SK-N-SH treated with all-trans-retinoic acid at 6 μM for 48 hours (cell line): ENCODE measurements around the gene TXNDC11.

Source experiments
- CREB5 ChIP-seq: fragments of 250-450 bp; sonication (Bioruptor Pico); IDR thresholded peaks from 2 replicates; pipeline ENCODE4 v1.5.1; 2020; ENCODE audit warnings: low read depth, mild to moderate bottlenecking, moderate library complexity
- OSR1 ChIP-seq: fragments of 250-450 bp; sonication (Bioruptor Pico); IDR thresholded peaks from 2 replicates; pipeline ENCODE4 v1.8.0; 2022; ENCODE audit warnings: moderate library complexity, mild to moderate bottlenecking, inconsistent platforms
- PATZ1 ChIP-seq: fragments of 250-450 bp; sonication (Bioruptor Pico); IDR thresholded peaks from 2 replicates; pipeline ENCODE4 v1.8.0; 2020; ENCODE audit warnings: mild to moderate bottlenecking, moderate library complexity, borderline replicate concordance
- PPARA ChIP-seq: fragments of 250-450 bp; sonication (Bioruptor Pico); IDR thresholded peaks from 2 replicates; pipeline ENCODE4 v1.5.0; 2020; ENCODE audit warnings: mild to moderate bottlenecking, borderline replicate concordance

- TF ChIP-seq CREB5 (CRISPR knock-in tag) (no peak), PPARA (CRISPR knock-in tag) (no peak), PATZ1 (CRISPR knock-in tag) (no peak), OSR1 (CRISPR knock-in tag) (no peak)
These were observed 65.2 kb downstream of the TXNDC11 start for GRCh38 chr16:11677451-11677951.
